WI38 (cell line): ENCODE measurements around the gene VIPR2.

Experiments
- H3K4me3 ChIP-seq: 2 replicates; pipeline ENCODE4 v1.5.1; 2011; ENCODE audit warnings: low read depth, mild to moderate bottlenecking, control low read depth, low read length
- CTCF ChIP-seq: IDR thresholded peaks from 2 replicates; pipeline ENCODE4 v1.5.1; 2012; ENCODE audit warnings: low read depth, mild to moderate bottlenecking, control low read depth, low read length

Gene VIPR2

GRCh38 chr7:159061674-159062212 is 82.9 kb downstream of the VIPR2 start:
- TF ChIP-seq CTCF: no peak
- H3K4me3 ChIP-seq: no peak overlapping the region

GRCh38 chr7:159061209-159061608 is 83.5 kb downstream of the VIPR2 start:
- TF ChIP-seq CTCF: no peak
- H3K4me3 ChIP-seq: no peak overlapping the region

- no peak overlapping the region for H3K4me3 ChIP-seq
- TF ChIP-seq CTCF: no peak
These were observed 84.2 kb downstream of the VIPR2 start for GRCh38 chr7:159060440-159060839.

- no peak for TF ChIP-seq CTCF
- no peak overlapping the region for H3K4me3 ChIP-seq
These were observed 85.0 kb downstream of the VIPR2 start for GRCh38 chr7:159059629-159060028.

GRCh38 chr7:159057647-159058046 is 87.0 kb downstream of the VIPR2 start:
- TF ChIP-seq CTCF: no peak
- no peak overlapping the region for H3K4me3 ChIP-seq

- H3K4me3 ChIP-seq: no peak overlapping the region
- TF ChIP-seq CTCF: no peak
These were observed 87.9 kb downstream of the VIPR2 start for GRCh38 chr7:159056737-159057136.

GRCh38 chr7:159051916-159052315 is 92.8 kb downstream of the VIPR2 start:
- H3K4me3 ChIP-seq: no peak overlapping the region
- TF ChIP-seq CTCF: no peak
